HepG2 (cell line): Measurements from ENCODE around the gene SERTAD2. TPM values are rescaled to one million over a fixed set of nuclear protein-coding genes. Genes with fewer than 3 reads are reported as not detected.

Experiments
- AKAP8 ChIP-seq: sonication (generic); formaldehyde crosslinking; IDR thresholded peaks from 2 replicates; pipeline ENCODE4 v1.5.1; 2020; ENCODE audit warnings: mild to moderate bottlenecking, missing genetic modification reagents
- CREBL2 ChIP-seq: sonication (generic); formaldehyde crosslinking; IDR thresholded peaks from 2 replicates; pipeline ENCODE4 v1.8.1; 2023; ENCODE audit warnings: missing genetic modification reagents, mild to moderate bottlenecking, borderline replicate concordance
- EEA1 ChIP-seq: sonication (generic); formaldehyde crosslinking; IDR thresholded peaks from 2 replicates; pipeline ENCODE4 v1.5.1; 2020; ENCODE audit warnings: mild to moderate bottlenecking, missing genetic modification reagents, borderline replicate concordance
- EHMT2 ChIP-seq: fragments of 200-600 bp; sonication (generic); IDR thresholded peaks from 2 replicates; pipeline ENCODE4 v1.7.0; 2017; ENCODE audit warnings: antibody characterized with exemption, low read depth, low read length, borderline replicate concordance
- FOSL2 ChIP-seq: sonication (generic); formaldehyde crosslinking; IDR thresholded peaks from 2 replicates; pipeline ENCODE4 v1.4.0; 2020; ENCODE audit warnings: missing genetic modification reagents
- HNRNPH1 ChIP-seq: fragments of 200-400 bp; formaldehyde crosslinking; optimal IDR thresholded peaks from 2 replicates; pipeline ENCODE3; 2017; ENCODE audit warnings: mild to moderate bottlenecking, low read depth, low read length
- IRF9 ChIP-seq: sonication (generic); formaldehyde crosslinking; IDR thresholded peaks from 2 replicates; pipeline ENCODE4 v1.8.0; 2022; ENCODE audit warnings: missing genetic modification reagents, mild to moderate bottlenecking, borderline replicate concordance
- JUNB ChIP-seq: sonication (generic); formaldehyde crosslinking; IDR thresholded peaks from 2 replicates; pipeline ENCODE4 v1.8.0; 2022; ENCODE audit warnings: missing genetic modification reagents, mild to moderate bottlenecking, borderline replicate concordance
- NAIF1 ChIP-seq: sonication (generic); formaldehyde crosslinking; IDR thresholded peaks from 2 replicates; pipeline ENCODE4 v1.5.0; 2020; ENCODE audit warnings: mild to moderate bottlenecking, missing genetic modification reagents, borderline replicate concordance
- NBN ChIP-seq: fragments of 450-650 bp; conservative IDR thresholded peaks from 2 replicates; pipeline ENCODE4 v1.6.1; 2017
- PHF21A ChIP-seq: sonication (generic); formaldehyde crosslinking; IDR thresholded peaks from 2 replicates; pipeline ENCODE4 v1.5.0; 2020; ENCODE audit warnings: mild to moderate bottlenecking, missing genetic modification reagents
- PPARG ChIP-seq: conservative IDR thresholded peaks from 2 replicates; pipeline ENCODE4 v1.6.1; 2016; ENCODE audit warnings: missing biosample characterization, missing genetic modification reagents
- RFX1 ChIP-seq: fragments of 450-650 bp; IDR thresholded peaks from 2 replicates; pipeline ENCODE4 v1.6.1; 2017
- SUZ12 ChIP-seq: fragments of 150-350 bp; IDR thresholded peaks from 2 replicates; pipeline ENCODE4 v1.6.1; 2014; ENCODE audit warnings: low read depth, low read length
- TCF7L2 ChIP-seq: IDR thresholded peaks from 2 replicates; pipeline ENCODE4 v1.6.1; 2011; ENCODE audit warnings: mild to moderate bottlenecking, low read depth, low read length, moderate library complexity
- ZNF432 ChIP-seq: sonication (generic); formaldehyde crosslinking; IDR thresholded peaks from 2 replicates; pipeline ENCODE4 v1.5.0; 2020; ENCODE audit warnings: missing genetic modification reagents, mild to moderate bottlenecking, borderline replicate concordance
- ZNF558 ChIP-seq: sonication (generic); formaldehyde crosslinking; IDR thresholded peaks from 2 replicates; pipeline ENCODE4 v1.9.0; 2022; ENCODE audit warnings: mild to moderate bottlenecking, missing genetic modification reagents, borderline replicate concordance
- ZNF598 ChIP-seq: sonication (generic); formaldehyde crosslinking; IDR thresholded peaks from 2 replicates; pipeline ENCODE4 v1.5.1; 2020; ENCODE audit warnings: mild to moderate bottlenecking, missing genetic modification reagents, borderline replicate concordance
- ZNF737 ChIP-seq: sonication (generic); formaldehyde crosslinking; IDR thresholded peaks from 2 replicates; pipeline ENCODE4 v1.5.0; 2020; ENCODE audit warnings: missing genetic modification reagents, mild to moderate bottlenecking, borderline replicate concordance
- ZSCAN29 ChIP-seq: sonication (generic); formaldehyde crosslinking; conservative IDR thresholded peaks from 2 replicates; pipeline ENCODE4 v1.4.0; 2020; ENCODE audit warnings: mild to moderate bottlenecking, missing genetic modification reagents
- ZZZ3 ChIP-seq: sonication (generic); formaldehyde crosslinking; IDR thresholded peaks from 2 replicates; pipeline ENCODE4 v1.4.0; 2020; ENCODE audit warnings: missing genetic modification reagents, mild to moderate bottlenecking, borderline replicate concordance
- polyA plus RNA-seq, 8 experiments: library from polyadenylated mRNA; depleted of rRNA in 3 of 8; stranded (reverse) in 7 of 8; unstranded in 1 of 8; fragments of >200 nt; fragmentation: Illumina TruSeq in 4 of 8; extraction: Trizol in 4 of 8; gene quantifications; 2 replicates each; pipeline versions ENCODE4 v1.2.1 to v1.2.3, GENCODE V29; 2011 to 2016; ENCODE audit warnings: low read depth in 4 of 8, missing spikeins in 1 of 8, mixed read lengths in 1 of 8; ENCODE audit not compliant: insufficient read depth in 1 of 8
- total RNA-seq, 5 experiments: library from RNA; depleted of rRNA; stranded (reverse); fragments of >200 nt; fragmentation: Illumina TruSeq; extraction: Trizol; gene quantifications; 2 replicates each; pipeline ENCODE4 v1.2.3, GENCODE V29; 2016; ENCODE audit warnings: low read depth in 1 of 5
- TF ChIP-seq, protein P1 (sequence below): sonication (generic); formaldehyde crosslinking; IDR thresholded peaks from 2 replicates; pipeline ENCODE4 v1.5.0; 2020; ENCODE audit warnings: missing genetic modification reagents
- TF ChIP-seq, protein P2 (sequence below): sonication (generic); formaldehyde crosslinking; IDR thresholded peaks from 2 replicates; pipeline ENCODE4 v1.4.0; 2020; ENCODE audit warnings: mild to moderate bottlenecking, low read depth, missing genetic modification reagents
- TF ChIP-seq, protein P3 (sequence below): sonication (generic); formaldehyde crosslinking; IDR thresholded peaks from 2 replicates; pipeline ENCODE4 v1.5.0; 2020; ENCODE audit warnings: missing genetic modification reagents
- TF ChIP-seq, protein P4 (sequence below): fragments of 450-650 bp; IDR thresholded peaks from 2 replicates; pipeline ENCODE4 v1.6.1; 2017; ENCODE audit warnings: mild to moderate bottlenecking

SERTAD2 gene
- total and polyA plus RNA-seq, 2 of the 13 experiments (the other 11 are each of a cell fraction or from before 2014, with no cell fraction given), result 6.7 to 22.6 TPM

DNA sequence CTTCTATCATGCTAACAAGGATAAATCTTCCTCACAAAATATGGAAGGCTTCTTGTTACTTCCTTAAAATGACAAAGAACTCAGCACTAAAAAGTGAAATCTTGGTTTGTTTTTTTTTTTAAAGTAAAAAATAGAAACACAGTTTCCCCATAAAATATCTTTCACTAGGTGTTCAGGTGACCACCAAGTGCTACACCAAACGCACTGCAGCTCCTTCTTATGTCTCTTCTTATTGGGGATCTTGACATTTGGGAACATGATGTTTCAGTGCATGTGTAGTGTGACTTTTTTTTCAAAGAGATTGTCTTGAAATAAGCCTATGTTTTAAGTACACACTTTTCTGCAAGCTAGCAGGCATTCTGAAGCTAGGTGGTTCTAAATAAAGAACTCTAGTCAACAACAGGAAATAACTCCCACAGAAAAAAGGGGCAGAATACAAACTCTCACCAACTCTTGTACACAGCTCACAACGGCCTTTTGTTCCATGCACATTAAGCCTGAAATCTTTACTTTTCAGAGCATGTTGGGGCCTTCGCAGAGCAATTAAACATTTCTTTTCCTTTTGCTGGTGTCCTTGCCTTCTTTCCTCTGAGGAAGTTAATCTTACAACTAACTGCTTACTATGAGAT, 13.2 kb upstream of the SERTAD2 start (continued):
- TF ChIP-seq CREBL2 (CRISPR knock-in tag) (no peak), FOSL2 (CRISPR knock-in tag) (no peak), EHMT2 (no peak), PPARG (no peak), EEA1 (CRISPR knock-in tag) (no peak), ZZZ3 (CRISPR knock-in tag) (no peak), PHF21A (CRISPR knock-in tag) (no peak), ZNF737 (CRISPR knock-in tag) (no peak), AKAP8 (no peak), ZNF598 (CRISPR knock-in tag) (no peak), ZNF432 (CRISPR knock-in tag) (no peak), SUZ12 (no peak), NBN (no peak), JUNB (CRISPR knock-in tag) (no peak), ZNF558 (CRISPR knock-in tag) (no peak), HNRNPH1 (no peak), RFX1 (no peak), IRF9 (CRISPR knock-in tag) (no peak), TCF7L2 (no peak), ZSCAN29 (CRISPR knock-in tag) (no peak), NAIF1 (CRISPR knock-in tag) (no peak)
- TF ChIP-seq, protein P1, sequence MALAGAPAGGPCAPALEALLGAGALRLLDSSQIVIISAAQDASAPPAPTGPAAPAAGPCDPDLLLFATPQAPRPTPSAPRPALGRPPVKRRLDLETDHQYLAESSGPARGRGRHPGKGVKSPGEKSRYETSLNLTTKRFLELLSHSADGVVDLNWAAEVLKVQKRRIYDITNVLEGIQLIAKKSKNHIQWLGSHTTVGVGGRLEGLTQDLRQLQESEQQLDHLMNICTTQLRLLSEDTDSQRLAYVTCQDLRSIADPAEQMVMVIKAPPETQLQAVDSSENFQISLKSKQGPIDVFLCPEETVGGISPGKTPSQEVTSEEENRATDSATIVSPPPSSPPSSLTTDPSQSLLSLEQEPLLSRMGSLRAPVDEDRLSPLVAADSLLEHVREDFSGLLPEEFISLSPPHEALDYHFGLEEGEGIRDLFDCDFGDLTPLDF (CRISPR knock-in tag), result no peak
- TF ChIP-seq, protein P2, sequence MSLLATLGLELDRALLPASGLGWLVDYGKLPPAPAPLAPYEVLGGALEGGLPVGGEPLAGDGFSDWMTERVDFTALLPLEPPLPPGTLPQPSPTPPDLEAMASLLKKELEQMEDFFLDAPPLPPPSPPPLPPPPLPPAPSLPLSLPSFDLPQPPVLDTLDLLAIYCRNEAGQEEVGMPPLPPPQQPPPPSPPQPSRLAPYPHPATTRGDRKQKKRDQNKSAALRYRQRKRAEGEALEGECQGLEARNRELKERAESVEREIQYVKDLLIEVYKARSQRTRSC (CRISPR knock-in tag), result no peak
- TF ChIP-seq, protein P3, sequence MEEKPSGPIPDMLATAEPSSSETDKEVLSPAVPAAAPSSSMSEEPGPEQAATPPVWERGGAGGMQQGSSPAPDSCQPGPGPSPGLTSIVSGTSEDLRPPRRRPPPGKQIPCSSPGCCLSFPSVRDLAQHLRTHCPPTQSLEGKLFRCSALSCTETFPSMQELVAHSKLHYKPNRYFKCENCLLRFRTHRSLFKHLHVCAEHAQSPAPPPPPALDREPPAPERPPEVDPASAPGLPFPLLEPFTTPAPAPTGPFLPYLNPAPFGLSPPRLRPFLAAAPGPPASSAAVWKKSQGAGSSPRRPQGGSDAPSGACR (CRISPR knock-in tag), result 0 out of 2 replicates have a peak, but pooled peaks have one; percentile 21
- TF ChIP-seq, protein P4, sequence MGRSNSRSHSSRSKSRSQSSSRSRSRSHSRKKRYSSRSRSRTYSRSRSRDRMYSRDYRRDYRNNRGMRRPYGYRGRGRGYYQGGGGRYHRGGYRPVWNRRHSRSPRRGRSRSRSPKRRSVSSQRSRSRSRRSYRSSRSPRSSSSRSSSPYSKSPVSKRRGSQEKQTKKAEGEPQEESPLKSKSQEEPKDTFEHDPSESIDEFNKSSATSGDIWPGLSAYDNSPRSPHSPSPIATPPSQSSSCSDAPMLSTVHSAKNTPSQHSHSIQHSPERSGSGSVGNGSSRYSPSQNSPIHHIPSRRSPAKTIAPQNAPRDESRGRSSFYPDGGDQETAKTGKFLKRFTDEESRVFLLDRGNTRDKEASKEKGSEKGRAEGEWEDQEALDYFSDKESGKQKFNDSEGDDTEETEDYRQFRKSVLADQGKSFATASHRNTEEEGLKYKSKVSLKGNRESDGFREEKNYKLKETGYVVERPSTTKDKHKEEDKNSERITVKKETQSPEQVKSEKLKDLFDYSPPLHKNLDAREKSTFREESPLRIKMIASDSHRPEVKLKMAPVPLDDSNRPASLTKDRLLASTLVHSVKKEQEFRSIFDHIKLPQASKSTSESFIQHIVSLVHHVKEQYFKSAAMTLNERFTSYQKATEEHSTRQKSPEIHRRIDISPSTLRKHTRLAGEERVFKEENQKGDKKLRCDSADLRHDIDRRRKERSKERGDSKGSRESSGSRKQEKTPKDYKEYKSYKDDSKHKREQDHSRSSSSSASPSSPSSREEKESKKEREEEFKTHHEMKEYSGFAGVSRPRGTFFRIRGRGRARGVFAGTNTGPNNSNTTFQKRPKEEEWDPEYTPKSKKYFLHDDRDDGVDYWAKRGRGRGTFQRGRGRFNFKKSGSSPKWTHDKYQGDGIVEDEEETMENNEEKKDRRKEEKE, result no peak
